GM21529 (cell line): Measurements from ENCODE around the gene CARD11.
"Not testable (repeated sequence)": the region's sequence is repeated elsewhere in the genome, so short reads cannot be mapped to it uniquely, and the experiment has no call there.

Source experiments
- ATAC-seq: cut with Tn5 transposase; IDR thresholded peaks from one replicate; pipeline ENCODE4 v1.9.1; 2021; ENCODE audit not compliant: unreplicated experiment

Gene CARD11

GRCh38 chr7:3065724-3066143, 22.1 kb upstream of the CARD11 start:
- peak; percentile 49 for ATAC-seq

GRCh38 chr7:3064067-3064466, 20.4 kb upstream of the CARD11 start:
- ATAC-seq = no peak

- peak; percentile 83 for ATAC-seq
These were observed 19.5 kb upstream of the CARD11 start for GRCh38 chr7:3063016-3063753.

- no peak for ATAC-seq
These were observed 13.4 kb upstream of the CARD11 start for GRCh38 chr7:3057066-3057420.

- no peak for ATAC-seq
These were observed 12.8 kb upstream of the CARD11 start for GRCh38 chr7:3056234-3057065.

GRCh38 chr7:3055626-3056025, 12.0 kb upstream of the CARD11 start:
- ATAC-seq = no peak

GRCh38 chr7:3042861-3043489, 692 bp downstream of the CARD11 start:
- ATAC-seq = peak; percentile 81

- no peak for ATAC-seq
These were observed 1.5 kb downstream of the CARD11 start for GRCh38 chr7:3041986-3042675.

- no peak for ATAC-seq
These were observed 3.9 kb downstream of the CARD11 start for GRCh38 chr7:3039787-3040186.

GRCh38 chr7:3038011-3038410, 5.7 kb downstream of the CARD11 start:
- ATAC-seq = not testable (repeated sequence)

GRCh38 chr7:3037259-3037658, 6.4 kb downstream of the CARD11 start:
- ATAC-seq = no peak

- no peak for ATAC-seq
These were observed 9.0 kb downstream of the CARD11 start for GRCh38 chr7:3034591-3035150.

GRCh38 chr7:3033581-3033980, 10.1 kb downstream of the CARD11 start:
- no peak for ATAC-seq

- ATAC-seq = no peak
These were observed 10.5 kb downstream of the CARD11 start for GRCh38 chr7:3033136-3033535.

- ATAC-seq = no peak
These were observed 11.4 kb downstream of the CARD11 start for GRCh38 chr7:3032256-3032655.

- no peak for ATAC-seq
These were observed 14.5 kb downstream of the CARD11 start for GRCh38 chr7:3029138-3029537.

GRCh38 chr7:3028758-3029093, 14.9 kb downstream of the CARD11 start:
- ATAC-seq = no peak

GRCh38 chr7:3028071-3028757, 15.5 kb downstream of the CARD11 start:
- ATAC-seq = no peak

- ATAC-seq = no peak
These were observed 16.4 kb downstream of the CARD11 start for GRCh38 chr7:3027005-3027845.

- no peak for ATAC-seq
These were observed 18.1 kb downstream of the CARD11 start for GRCh38 chr7:3025616-3026015.
